C4-2B (cell line): ENCODE measurements around the gene MCU.

Experiments used
- ZFX ChIP-seq: fragments of 450-650 bp; IDR thresholded peaks from 2 replicates; pipeline ENCODE4 v1.6.1; 2017
- TF ChIP-seq, protein P1 (sequence below): fragments of 450-650 bp; conservative IDR thresholded peaks from 2 replicates; pipeline ENCODE4 v1.5.1; 2017; ENCODE audit warnings: mild to moderate bottlenecking

- TF ChIP-seq, protein P1, sequence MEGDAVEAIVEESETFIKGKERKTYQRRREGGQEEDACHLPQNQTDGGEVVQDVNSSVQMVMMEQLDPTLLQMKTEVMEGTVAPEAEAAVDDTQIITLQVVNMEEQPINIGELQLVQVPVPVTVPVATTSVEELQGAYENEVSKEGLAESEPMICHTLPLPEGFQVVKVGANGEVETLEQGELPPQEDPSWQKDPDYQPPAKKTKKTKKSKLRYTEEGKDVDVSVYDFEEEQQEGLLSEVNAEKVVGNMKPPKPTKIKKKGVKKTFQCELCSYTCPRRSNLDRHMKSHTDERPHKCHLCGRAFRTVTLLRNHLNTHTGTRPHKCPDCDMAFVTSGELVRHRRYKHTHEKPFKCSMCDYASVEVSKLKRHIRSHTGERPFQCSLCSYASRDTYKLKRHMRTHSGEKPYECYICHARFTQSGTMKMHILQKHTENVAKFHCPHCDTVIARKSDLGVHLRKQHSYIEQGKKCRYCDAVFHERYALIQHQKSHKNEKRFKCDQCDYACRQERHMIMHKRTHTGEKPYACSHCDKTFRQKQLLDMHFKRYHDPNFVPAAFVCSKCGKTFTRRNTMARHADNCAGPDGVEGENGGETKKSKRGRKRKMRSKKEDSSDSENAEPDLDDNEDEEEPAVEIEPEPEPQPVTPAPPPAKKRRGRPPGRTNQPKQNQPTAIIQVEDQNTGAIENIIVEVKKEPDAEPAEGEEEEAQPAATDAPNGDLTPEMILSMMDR = no peak
- TF ChIP-seq ZFX = no peak
Observed at GRCh38 chr10:72738486-72738885, 46.5 kb downstream of the MCU start.
